HG03378 (cell line): ENCODE results near the gene RAC2.

ENCODE experiments used
- ATAC-seq: cut with Tn5 transposase; IDR thresholded peaks from one replicate; pipeline ENCODE4 v1.9.1; 2021; ENCODE audit warnings: mild to moderate bottlenecking, moderate library complexity; ENCODE audit not compliant: unreplicated experiment

The RAC2 gene

GRCh38 chr22:37178350-37179125 lies 65.5 kb downstream of the RAC2 start:
- ATAC-seq = no peak

- ATAC-seq = no peak
Measured at GRCh38 chr22:37177755-37178154, 66.3 kb downstream of the RAC2 start.

- no peak for ATAC-seq
Measured at GRCh38 chr22:37177221-37177620, 66.8 kb downstream of the RAC2 start.

- no peak for ATAC-seq
Measured at GRCh38 chr22:37176464-37177061, 67.5 kb downstream of the RAC2 start.

- ATAC-seq = no peak
Measured at GRCh38 chr22:37175414-37176281, 68.4 kb downstream of the RAC2 start.
